22Rv1 (cell line): ENCODE measurements around the gene COL23A1.

Source experiments
- H3K27ac ChIP-seq: fragments of 450-650 bp; 2 replicates; pipeline ENCODE4 v1.5.1; 2017
- CTCF ChIP-seq: fragments of 450-650 bp; IDR thresholded peaks from 2 replicates; pipeline ENCODE4 v1.5.1; 2017; ENCODE audit warnings: mild to moderate bottlenecking
- ZFX ChIP-seq: fragments of 450-650 bp; IDR thresholded peaks from 2 replicates; pipeline ENCODE4 v1.6.1; 2017; ENCODE audit warnings: antibody characterized with exemption, borderline replicate concordance

Gene COL23A1

GRCh38 chr5:178207183-178207916, 382.8 kb downstream of the COL23A1 start:
- H3K27ac ChIP-seq = peak overlapping the region; percentile 97
- TF ChIP-seq CTCF = no peak
- TF ChIP-seq ZFX = no peak

GRCh38 chr5:178206166-178207101, 383.8 kb downstream of the COL23A1 start:
- peak overlapping the region; percentile 97 for H3K27ac ChIP-seq
- TF ChIP-seq CTCF = no peak
- TF ChIP-seq ZFX = no peak

- TF ChIP-seq ZFX (no peak), CTCF (no peak)
- H3K27ac ChIP-seq = peak overlapping the region; percentile 97
These were observed 384.5 kb downstream of the COL23A1 start for GRCh38 chr5:178205749-178206047.

- H3K27ac ChIP-seq = peak overlapping the region; percentile 97
- TF ChIP-seq CTCF = peak; percentile 17; the same call in 1 of the 2 replicates
- TF ChIP-seq ZFX = no peak
These were observed 385.1 kb downstream of the COL23A1 start for GRCh38 chr5:178204935-178205748.

- peak within 1 kb of the TSS; percentile 97 for H3K27ac ChIP-seq
- TF ChIP-seq CTCF = no peak
- no peak for TF ChIP-seq ZFX
These were observed 385.8 kb downstream of the COL23A1 start, which contains the start of gene HNRNPAB for GRCh38 chr5:178204182-178204934. HNRNPAB (plus strand) TSS chr5:178204533; CDS start chr5:178204838, 305 bp downstream.

- H3K27ac ChIP-seq = peak overlapping the region; percentile 97
These were observed 386.5 kb downstream of the COL23A1 start for GRCh38 chr5:178203670-178204181.

More at GRCh38 chr5:178203670-178204181, 386.5 kb downstream of the COL23A1 start:
- TF ChIP-seq ZFX = no peak
- no peak for TF ChIP-seq CTCF
